DMS 273 (cell line): ENCODE data around the gene ZFAND4.
A peak's percentile ranks its signal among the peaks of the same experiment; 100 is the strongest.
"Not testable (repeated sequence)": the region's sequence is repeated elsewhere in the genome, so short reads cannot be mapped to it uniquely, and the experiment has no call there.

Experiments used
- DNase-seq: peaks from one replicate; lab custom pipeline; 2025; ENCODE audit not compliant: unreplicated experiment; lab: John Stamatoyannopoulos, UW

Gene ZFAND4

DNA sequence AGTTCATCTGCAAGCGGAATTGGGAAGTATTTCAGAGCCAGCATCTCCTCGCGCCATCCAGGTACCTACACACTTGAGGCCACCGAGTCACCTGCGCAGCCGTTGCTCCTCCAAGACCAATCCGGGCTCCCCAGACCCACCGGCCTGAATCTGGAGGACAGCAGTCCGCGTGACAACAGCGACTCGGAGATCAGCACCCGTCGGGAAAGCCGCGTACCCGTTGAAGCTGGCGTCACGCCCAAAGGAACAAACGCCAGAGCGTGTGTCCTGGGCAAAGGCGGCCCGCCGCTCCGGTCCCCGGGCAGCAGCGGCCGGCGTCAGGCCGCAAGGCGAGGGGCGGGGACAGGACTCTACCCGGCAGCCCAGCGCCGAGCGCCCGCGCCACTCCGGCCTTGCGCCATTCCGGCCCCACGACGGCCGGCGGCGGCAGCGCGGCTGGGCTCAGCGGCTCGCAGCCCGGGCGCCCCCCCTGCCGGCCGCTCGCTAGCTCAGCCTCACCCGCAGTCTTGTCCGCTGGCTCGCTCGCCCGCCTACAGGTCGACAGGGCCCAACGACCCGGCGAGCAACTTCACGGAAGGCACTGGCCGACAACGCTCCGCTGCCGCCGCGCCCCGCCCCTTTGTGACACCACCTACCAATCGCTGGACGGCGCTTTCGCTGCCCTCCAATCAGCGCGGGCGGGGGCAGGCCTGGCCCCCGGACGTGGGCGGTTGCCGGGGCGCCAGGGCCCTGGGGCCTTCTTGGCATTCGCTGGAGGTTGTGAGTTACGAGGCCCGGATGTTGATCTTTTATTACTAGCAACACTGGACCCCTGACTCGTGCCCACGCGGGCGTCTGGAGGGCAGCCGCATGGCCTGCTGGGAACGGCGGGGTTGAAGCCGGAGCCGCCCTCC, at the start of gene ZFAND4:
Gene ZFAND4 (minus strand): TSS at position 592 of the 893 bp plus-strand sequence. CDS start 9,047 bp downstream, outside the sequence.
- peak; percentile 95 for DNase-seq

DNA sequence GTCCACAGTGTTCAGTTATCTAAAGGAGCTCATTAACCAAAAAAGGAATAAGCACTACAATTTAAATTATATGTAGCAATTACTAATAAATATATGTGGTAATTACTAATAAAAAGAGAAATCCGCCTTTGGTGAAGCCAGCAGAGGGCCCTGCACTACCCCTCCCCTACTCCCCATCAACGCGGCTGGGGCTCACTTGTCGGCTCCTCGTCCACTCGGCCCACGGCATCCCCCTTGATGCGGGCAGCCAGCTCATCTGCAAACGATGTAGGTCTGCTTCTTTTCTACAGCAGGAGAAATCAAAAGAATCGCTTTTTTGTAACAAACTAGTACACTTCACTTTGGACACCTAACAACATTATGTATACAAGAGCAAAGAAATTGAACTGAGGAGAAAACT, 48.9 kb upstream of the ZFAND4 start:
- not testable (repeated sequence) for DNase-seq

DNA sequence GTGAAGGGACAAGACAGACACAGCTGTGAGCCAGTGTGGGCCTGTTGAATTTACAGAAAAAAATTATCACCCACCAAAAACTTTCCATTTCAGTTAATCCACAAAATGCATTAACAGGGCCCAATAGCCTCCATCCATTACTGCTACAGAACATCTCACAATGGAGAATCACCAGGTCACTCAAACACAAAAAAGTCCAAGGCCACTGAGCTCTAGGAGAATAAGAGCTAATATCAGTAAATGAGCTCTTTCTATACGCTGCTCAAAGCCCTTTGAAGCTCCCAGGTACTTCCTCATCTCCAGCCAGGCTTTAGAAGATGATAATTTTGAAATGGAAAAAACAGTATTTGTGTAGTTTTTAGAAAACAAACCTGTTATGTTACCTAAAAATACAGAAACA, 45.1 kb upstream of the ZFAND4 start:
- not testable (repeated sequence) for DNase-seq

DNA sequence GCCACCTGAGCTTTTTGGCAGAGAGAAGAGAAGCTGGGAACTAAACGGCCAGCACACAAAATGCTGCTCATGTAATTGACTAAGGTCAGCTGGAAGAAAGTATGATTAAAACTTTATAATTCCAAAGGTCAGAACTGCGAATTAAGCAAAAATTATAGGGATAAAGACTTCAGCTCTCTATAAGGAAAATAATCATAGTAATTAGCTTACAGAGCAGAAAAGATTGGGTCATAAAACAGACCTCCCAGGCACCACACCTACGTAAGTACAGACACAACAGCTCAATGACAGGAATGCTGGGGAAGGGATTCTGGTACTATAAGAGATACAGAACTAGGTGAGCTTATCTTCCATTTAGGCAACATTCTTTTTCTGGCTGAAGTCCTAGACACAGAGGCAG, 44.5 kb upstream of the ZFAND4 start:
- not testable (repeated sequence) for DNase-seq

DNA sequence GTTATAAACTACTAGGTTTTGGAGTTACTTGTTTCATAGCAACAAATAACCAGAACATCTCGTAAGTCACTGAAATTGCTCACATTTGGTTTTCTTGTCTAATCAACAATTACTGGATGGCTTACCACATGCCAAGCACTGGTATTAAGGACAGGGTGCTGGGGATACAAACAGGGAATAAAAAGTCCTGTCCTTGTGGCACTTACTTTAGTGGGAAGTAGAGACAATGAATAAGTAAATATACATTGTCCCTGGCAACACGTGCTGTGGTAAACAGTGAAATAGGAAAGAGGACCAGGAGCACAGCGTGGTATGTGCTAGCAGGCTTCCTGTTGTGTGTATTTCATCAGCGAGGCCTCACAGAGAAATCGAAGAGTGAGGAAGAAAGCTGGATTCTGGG, 38.7 kb upstream of the ZFAND4 start:
- DNase-seq, result not testable (repeated sequence)

DNA sequence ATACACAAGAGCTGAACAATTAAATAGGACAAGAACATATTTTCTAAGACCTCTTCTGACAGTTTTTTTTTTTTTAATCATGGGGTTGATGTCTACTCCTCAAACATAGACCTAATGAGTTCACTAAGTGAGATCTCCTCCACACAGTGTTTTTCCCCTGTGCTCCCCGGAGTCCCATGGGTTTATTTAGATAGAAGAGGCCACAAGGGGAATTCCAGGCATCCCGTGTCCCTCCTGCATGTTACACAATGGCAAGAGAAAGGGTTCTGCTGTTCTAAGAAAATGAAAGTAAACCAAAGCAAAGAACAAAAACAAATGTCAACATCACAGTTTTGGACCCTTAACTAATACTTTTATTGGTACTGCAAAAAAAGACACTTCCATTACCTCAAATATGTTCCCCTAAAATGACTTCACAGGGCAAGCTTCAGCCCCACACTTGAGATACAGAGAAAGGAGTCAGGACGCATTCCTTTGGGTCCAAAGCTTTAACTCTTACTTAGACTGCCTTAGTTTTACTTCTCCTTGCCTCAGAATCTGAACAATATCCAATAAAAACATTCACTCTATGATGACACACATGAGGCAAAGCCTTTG, 37.7 kb upstream of the ZFAND4 start:
- not testable (repeated sequence) for DNase-seq

DNA sequence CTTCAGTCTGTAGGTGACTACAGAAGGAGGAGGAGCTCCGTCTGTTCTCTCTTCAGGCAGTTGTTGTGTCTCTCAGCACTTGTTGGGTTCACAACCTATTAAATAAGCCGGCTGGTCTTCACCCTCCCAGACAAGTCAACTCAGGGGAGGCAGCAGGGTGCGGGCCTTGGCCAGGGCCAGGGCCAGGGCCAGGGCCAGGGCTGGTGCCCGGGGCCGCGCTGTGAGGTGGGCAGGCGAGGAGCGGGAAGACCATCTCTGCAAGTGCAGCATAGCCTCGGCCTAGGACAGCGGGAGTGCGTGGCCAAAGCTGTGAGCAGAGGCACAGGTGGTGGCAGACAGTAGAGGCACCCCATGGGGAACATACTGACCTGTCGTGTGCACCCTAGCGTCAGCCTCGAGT, 5.9 kb upstream of the ZFAND4 start:
- DNase-seq, result not testable (repeated sequence)

DNA sequence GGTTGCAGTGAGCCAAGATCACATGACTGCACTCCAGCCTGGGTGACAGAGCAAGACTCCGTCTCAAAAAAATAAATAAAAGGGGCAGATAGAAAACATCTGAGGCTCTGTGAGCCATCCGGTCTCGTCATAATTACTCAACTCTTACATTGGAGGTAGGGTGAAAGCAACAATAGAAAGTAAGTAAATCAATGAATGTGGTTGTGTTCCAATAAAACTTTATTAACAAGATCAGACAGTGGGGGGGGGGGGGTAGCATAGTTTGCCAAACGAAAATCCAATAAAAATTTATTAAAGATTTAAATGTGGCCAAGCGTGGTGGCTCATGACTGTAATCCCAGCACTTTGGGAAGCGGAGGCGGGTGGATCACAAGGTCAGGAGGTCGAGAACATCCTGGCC, 2.8 kb upstream of the ZFAND4 start:
- no peak for DNase-seq

DNA sequence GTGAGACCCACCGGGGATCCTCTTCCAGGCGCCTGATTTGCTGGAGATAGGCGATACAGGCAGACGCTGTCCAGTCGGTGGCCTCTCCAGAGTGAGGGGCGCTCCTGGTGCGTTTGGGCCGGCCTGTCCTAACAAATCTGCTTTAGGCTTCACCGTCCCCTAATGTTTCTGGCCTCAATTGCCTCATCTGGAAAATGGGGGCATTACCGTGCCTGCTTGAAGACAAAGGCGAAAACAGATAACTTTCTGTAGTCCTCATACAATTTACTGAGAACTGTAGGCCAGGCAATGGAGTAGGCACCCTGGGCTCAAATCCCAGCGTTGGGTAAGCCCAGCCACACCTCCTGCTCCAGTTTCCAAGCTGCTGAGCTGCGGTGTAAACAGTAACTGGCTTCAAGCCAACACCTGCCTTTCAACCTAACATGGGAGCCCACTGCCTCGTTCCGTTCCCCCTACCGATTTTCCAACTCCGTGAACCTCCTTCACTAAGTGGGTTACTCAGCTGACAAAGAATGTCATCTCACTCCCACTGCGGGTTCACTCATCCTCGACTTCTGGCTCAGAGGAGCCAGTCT, 589 bp upstream of the ZFAND4 start:
- peak; percentile 8 for DNase-seq

DNA sequence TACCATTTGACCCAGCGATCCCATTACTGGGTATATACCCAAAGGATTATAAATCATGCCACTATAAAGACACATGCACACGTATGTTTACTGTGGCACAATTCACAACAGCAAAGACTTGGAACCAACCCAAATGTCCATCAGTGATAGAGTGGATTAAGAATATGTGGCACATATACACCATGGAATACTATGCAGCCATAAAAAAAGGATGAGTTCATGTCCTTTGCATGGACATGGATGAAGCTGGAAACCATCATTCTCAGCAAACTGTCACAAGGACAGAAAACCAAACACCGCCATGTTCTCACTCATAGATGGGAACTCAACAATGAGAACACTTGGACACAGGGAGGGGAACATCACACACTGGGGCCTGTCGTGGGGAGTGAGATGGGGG, 1.3 kb downstream of the ZFAND4 start:
- DNase-seq, result not testable (repeated sequence)

DNA sequence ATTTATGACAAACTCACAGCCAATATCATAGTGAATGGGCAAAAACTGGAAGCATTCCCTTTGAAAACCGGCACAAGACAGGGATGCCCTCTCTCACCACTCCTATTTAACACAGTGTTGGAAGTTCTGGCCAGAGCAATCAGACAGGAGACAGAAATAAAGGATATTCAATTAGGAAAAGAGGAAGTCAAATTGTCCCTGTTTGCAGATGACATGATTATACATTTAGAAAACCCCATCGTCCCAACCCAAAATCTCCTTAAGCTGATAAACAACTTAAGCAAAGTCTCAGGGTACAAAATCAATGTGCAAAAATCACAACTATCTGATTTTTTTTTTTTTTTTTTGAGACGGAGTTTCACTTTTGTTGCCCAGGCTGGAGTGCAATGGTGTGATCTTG, 2.7 kb downstream of the ZFAND4 start:
- DNase-seq, result not testable (repeated sequence)

DNA sequence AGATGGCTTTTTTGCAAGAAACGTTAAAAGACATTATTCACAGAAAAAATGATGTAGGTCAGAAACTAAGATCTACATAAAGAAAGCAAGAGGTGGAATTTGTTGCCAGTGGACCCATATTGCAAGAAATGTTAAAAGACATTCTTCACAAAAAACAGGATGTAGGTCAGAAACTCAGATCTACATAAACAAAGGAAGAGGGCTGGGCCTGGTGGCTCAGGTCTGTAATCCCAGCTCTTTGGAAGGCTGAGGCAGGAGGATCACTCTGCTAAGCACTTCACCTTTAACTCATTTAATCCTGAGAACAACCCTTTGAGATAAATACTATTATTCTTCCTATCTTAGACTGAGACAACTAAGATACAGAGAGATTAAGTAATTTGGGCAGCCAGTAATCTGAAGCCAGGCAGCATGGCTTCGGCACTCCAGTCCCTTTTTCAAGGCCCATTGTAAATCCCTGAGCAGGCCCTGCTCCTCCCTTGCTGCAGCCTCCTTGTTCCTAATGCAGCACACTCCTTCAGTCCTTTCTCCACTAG, 11.6 kb downstream of the ZFAND4 start:
- no peak for DNase-seq

DNA sequence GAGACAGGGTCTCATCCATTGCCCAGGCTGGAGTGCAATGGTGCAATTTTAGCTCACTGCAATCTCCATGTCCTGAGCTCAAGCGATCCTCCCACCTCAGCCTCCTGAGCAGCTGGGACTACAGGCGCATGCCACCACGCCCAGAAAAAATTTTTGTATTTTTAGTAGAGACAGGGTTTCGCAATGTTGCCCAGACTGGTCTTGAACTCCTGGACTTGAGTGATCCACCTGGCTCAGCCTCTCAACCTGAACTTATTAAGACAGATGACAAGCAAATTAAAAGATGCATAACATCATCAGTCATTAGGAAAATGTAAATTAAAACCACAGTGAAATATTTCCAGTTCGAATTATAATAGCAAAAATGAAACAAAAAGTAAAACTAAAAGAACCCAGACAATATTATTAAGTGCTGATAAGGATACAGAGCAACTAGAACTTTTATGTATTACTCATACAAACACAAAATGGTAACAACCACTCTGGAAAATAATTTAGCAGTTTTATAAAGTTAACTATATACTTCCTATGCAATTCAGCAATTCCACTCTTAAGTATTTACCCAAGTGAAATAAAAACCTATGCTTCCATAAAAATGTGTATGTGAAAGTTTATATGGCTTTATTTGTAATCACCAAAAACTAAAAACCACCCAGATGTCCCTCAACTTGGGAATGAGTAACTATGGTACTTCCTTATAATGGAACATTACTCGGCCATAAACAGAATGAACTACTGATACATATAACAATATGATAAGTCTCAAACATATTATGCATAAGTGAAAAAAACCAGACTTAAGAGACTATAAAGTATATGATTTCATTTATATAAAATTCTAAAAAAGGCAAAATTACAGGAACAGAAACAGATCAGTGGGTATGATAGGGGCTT, 15.3 kb downstream of the ZFAND4 start:
- no peak for DNase-seq

DNA sequence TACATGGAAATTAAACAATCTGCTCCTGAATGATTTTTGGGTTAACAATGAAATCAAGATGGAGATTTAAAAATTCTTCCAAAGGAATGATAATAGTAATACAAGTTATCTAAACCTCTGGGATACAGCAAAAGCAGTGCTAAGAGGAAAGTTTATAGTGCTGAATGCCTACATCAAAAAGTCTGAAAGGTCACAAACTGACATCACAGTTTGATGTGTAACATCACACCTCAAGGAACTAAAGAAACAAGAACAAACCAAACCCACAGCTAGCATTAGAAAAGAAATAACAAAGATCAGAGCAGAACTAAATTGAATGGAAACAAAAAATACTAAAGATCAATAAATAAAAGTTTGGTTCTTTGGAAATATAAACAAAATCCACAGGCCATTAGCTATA, 17.4 kb downstream of the ZFAND4 start:
- no peak for DNase-seq

DNA sequence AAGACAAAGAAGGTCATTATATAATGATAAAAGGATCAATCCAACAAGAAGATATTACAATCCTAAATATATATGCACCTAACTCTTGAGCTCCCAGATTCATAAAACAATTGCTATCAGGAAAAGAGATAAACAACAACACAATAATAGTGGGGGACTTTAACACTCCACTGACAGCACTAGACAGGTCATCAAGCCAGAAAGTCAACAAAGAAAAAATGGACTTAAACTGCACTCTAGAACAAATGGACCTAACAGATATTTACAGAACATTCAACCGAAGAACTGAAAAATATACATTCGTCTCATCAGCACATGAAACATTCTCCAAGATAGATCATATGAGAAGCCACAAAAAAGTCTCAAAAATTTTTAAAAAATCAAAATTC, 17.8 kb downstream of the ZFAND4 start:
- not testable (repeated sequence) for DNase-seq

DNA sequence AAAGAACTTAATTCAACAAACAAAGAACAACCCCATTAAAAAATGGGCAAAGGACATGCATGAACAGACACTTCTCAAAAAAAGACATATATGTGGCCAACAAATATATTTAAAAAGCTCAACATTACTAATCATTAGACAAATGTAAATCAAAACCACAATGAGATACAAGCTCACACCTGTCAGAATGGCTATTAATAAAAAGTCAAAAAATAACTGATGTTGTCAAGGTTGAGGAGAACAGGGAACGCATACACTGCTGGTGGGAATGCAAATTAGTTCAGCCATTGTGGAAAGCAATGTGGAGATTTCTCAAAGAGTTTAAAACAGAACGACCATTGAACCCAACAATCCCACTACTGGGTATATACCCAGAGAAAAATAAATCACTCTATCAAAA, 19.1 kb downstream of the ZFAND4 start:
- DNase-seq, result no peak

DNA sequence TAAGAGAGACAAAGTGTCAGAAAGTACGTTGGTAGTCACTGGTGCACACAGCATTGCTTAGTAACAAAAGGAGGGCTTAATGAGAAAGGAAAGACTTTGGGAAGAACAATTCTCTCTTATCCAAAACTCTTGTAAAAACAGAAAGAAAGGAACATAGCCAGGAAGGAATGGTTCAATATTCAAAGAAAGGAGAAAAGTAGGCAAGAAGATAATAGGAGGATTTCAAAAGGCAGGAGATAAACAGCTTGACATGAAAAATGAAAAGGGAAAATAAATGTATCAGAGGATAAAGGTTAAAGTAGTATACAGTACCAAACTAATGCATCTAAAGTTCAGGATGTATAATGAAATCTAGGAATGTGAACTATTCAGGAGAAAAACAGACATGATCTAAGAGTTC, 20.1 kb downstream of the ZFAND4 start:
- no peak for DNase-seq

DNA sequence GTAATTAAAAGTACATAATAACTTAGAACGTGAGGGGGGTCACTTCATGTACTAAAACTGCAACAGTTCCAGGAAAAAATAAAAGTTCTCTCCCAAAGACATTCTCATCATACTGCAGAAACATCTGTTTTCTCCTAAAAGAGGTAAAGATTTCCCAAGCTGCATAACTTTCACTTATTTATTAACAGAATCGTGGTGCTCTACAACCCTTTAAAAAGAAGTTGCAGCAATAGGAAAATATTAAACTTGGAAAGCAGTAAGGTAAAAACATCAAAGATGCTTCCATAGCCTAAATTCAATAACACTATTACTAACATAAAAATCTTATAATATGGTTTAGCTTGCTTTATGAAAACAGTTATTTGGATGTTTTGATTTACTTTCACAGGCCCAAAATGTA, 23.3 kb downstream of the ZFAND4 start:
- no peak for DNase-seq

DNA sequence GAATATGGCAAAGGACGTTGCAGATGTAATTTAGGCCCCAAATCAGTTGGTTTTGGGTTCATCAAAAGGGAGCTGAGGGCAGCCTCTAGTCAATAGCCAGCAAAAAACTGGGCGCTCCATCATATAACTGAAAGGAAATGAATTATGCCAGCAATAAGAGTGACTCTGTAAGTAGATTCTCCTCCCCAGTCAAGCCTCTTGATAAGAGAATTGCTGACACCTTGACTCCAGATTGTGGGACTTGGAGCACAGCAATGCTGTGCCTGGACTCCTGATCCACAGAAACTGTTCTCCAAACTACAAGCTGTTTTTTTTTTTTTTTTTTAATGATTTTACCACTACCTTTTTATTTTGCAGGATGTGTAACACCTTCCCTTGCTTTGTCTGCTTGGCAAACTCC, 25.5 kb downstream of the ZFAND4 start:
- no peak for DNase-seq

DNA sequence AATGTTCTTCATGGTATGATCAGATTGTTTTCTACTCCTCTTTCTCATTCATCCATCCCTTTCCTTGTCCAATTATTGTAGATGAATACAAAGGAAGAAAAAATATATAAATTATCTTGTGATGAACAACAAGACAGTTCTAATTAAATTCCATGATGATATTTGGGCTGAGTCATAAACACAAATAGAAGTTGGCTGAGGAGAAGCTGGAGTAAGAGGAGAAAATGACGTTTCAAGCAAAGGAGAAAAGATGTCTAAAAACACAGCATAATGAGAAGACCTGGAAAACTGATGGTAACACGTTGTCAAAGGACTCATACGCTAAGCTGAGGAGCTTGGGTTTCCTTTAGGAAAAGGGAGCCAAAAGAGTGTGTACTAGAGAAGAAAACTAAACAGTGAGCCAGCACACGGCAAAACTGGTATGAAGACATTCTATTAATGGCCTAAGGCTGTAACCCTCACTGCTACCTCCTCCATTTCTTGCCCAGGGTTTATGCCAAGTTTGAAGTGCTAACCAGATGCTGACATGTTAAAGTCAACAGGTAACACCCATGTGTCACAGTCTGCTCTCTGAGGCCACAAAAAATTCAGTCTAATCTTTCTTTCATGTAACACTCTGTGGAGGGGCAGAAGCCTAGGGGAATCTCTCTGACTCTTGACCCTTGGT, 26.1 kb downstream of the ZFAND4 start:
- DNase-seq, result peak; percentile 2
